Fibroblast of lung (primary cell): ENCODE measurements around the gene OLFML1. TPM values are rescaled to one million over a fixed set of nuclear protein-coding genes. Genes with fewer than 3 reads are reported as not detected.

Source experiments
- DNase-seq, 2 donors: peaks; one replicate each; pipeline versions ENCODE4 v3.0.0 to v3.0.0-alpha.2; 2010; ENCODE audit warnings: low read depth in 2 of 2
- H2AFZ ChIP-seq: 2 replicates; pipeline ENCODE4 v1.5.1; 2012; ENCODE audit warnings: low read length, control low read depth, inconsistent platforms
- H3K27ac ChIP-seq: 2 replicates; pipeline ENCODE4 v1.5.1; 2011; ENCODE audit warnings: low read length, control low read depth; ENCODE audit not compliant: insufficient read depth
- H3K27me3 ChIP-seq: 2 replicates; pipeline ENCODE4 v1.5.1; 2011; ENCODE audit warnings: mild to moderate bottlenecking, low read length; ENCODE audit not compliant: control insufficient read depth, insufficient read depth
- H3K36me3 ChIP-seq: 2 replicates; pipeline ENCODE4 v1.5.1; 2011; ENCODE audit warnings: low read length; ENCODE audit not compliant: control insufficient read depth, insufficient read depth
- H3K4me1 ChIP-seq: 2 replicates; pipeline ENCODE4 v1.5.1; 2011; ENCODE audit warnings: low read length; ENCODE audit not compliant: control insufficient read depth, insufficient read depth; ENCODE audit errors: extremely low read depth
- H3K4me2 ChIP-seq: 2 replicates; pipeline ENCODE4 v1.5.1; 2011; ENCODE audit warnings: low read length, control low read depth; ENCODE audit not compliant: insufficient read depth; ENCODE audit errors: extremely low read depth
- H3K4me3 ChIP-seq, 4 experiments: fragments of 200-600 bp in 1 of 4; sonication (generic) in 1 of 4; replicated peaks in 1 of 4; 2 replicates each; pipeline ENCODE4 v1.5.1; 2011 to 2016; ENCODE audit warnings: low read length in 4 of 4, low read depth in 3 of 4, mild to moderate bottlenecking in 3 of 4, control low read depth in 2 of 4, inconsistent platforms in 1 of 4, mixed read lengths in 1 of 4; ENCODE audit not compliant: insufficient read depth in 1 of 4; ENCODE audit errors: control extremely low read depth in 1 of 4
- H3K79me2 ChIP-seq: 2 replicates; pipeline ENCODE4 v1.5.1; 2012; ENCODE audit warnings: mild to moderate bottlenecking, low read length, inconsistent platforms; ENCODE audit not compliant: control insufficient read depth, insufficient read depth
- H3K9ac ChIP-seq: 2 replicates; pipeline ENCODE4 v1.5.1; 2011; ENCODE audit warnings: mild to moderate bottlenecking, low read length, control low read depth; ENCODE audit not compliant: insufficient read depth
- H3K9me3 ChIP-seq: 2 replicates; pipeline ENCODE4 v1.5.1; 2012; ENCODE audit warnings: low read depth, low read length; ENCODE audit not compliant: control insufficient read depth, insufficient read depth
- H4K20me1 ChIP-seq: 2 replicates; pipeline ENCODE4 v1.5.1; 2011; ENCODE audit warnings: low read length; ENCODE audit not compliant: control insufficient read depth, insufficient read depth; ENCODE audit errors: extremely low read depth
- CTCF ChIP-seq, 2 donors: IDR thresholded peaks in 1 of 2; conservative IDR thresholded peaks in 1 of 2; 1 replicate in 1 of 2; 2 replicates in 1 of 2; pipeline ENCODE4 v1.5.1; 2011 to 2012; ENCODE audit warnings: low read length in 2 of 2, control low read depth in 1 of 2, inconsistent platforms in 1 of 2, low read depth in 1 of 2, mild to moderate bottlenecking in 1 of 2
- EZH2 ChIP-seq: IDR thresholded peaks from 2 replicates; pipeline ENCODE4 v1.5.1; 2012; ENCODE audit warnings: low read length, control low read depth, mild to moderate bottlenecking; ENCODE audit errors: missing control alignments
- polyA plus RNA-seq, 2 donors: library from polyadenylated mRNA; depleted of rRNA in 1 of 2; stranded (reverse) in 1 of 2; unstranded in 1 of 2; fragments of >200 nt; gene quantifications; 2 replicates each; pipeline ENCODE4 v1.2.1, GENCODE V29; 2011 to 2012; ENCODE audit warnings: missing spikeins in 1 of 2
- total RNA-seq: library from RNA; depleted of rRNA; stranded (reverse); fragments of >200 nt; gene quantifications from 2 replicates; pipeline ENCODE4 v1.2.1, GENCODE V29; 2014

OLFML1 gene
- total and polyA plus RNA-seq, 2 donors (not counting 1 experiment from before 2014, with no cell fraction given) = 22.8 to 183 TPM

GRCh38 chr11:7540830-7541555, 55.7 kb downstream of the OLFML1 start:
- H3K79me2 ChIP-seq = no peaks in the 10 kb centered on the region
- no peak for DNase-seq
- no peak overlapping the region for H3K27ac ChIP-seq
- TF ChIP-seq CTCF (conservative IDR thresholded peaks at IDR 0.05 in 1 of 2, IDR thresholded peaks at IDR 0.05 in 1 of 2; ENCODE audit: low read depth in 1 of 2, low read length in 2 of 2) (no peak), EZH2 (no peak)
- H3K4me2 ChIP-seq = no peak overlapping the region
- no peak overlapping the region for H3K4me3 ChIP-seq
- no peak overlapping the region for H2AFZ ChIP-seq
- no peaks in the 10 kb centered on the region for H3K9me3 ChIP-seq
- no peaks in the 10 kb centered on the region for H3K36me3 ChIP-seq
- no peaks in the 10 kb centered on the region for H3K4me1 ChIP-seq
- no peaks in the 10 kb centered on the region for H4K20me1 ChIP-seq
- H3K9ac ChIP-seq = no peak overlapping the region
- H3K27me3 ChIP-seq = no peaks in the 10 kb centered on the region

GRCh38 chr11:7543302-7543701, 58.0 kb downstream of the OLFML1 start:
- no peak overlapping the region for H2AFZ ChIP-seq
- no peaks in the 10 kb centered on the region for H3K36me3 ChIP-seq
- H4K20me1 ChIP-seq = no peaks in the 10 kb centered on the region
- no peaks in the 10 kb centered on the region for H3K9me3 ChIP-seq
- no peak for DNase-seq
- no peaks in the 10 kb centered on the region for H3K79me2 ChIP-seq
- TF ChIP-seq EZH2 (no peak), CTCF (conservative IDR thresholded peaks at IDR 0.05 in 1 of 2, IDR thresholded peaks at IDR 0.05 in 1 of 2; ENCODE audit: low read depth in 1 of 2, low read length in 2 of 2) (no peak)
- H3K4me2 ChIP-seq = no peak overlapping the region
- no peak overlapping the region for H3K27ac ChIP-seq
- H3K9ac ChIP-seq = no peak overlapping the region
- no peaks in the 10 kb centered on the region for H3K27me3 ChIP-seq
- H3K4me1 ChIP-seq = no peaks in the 10 kb centered on the region
- H3K4me3 ChIP-seq = no peak overlapping the region

GRCh38 chr11:7544021-7544420, 58.7 kb downstream of the OLFML1 start:
- H3K36me3 ChIP-seq = no peaks in the 10 kb centered on the region
- no peak for DNase-seq
- no peaks in the 10 kb centered on the region for H4K20me1 ChIP-seq
- H3K27ac ChIP-seq = no peak overlapping the region
- no peaks in the 10 kb centered on the region for H3K79me2 ChIP-seq
- no peak overlapping the region for H2AFZ ChIP-seq
- H3K9me3 ChIP-seq = no peaks in the 10 kb centered on the region
- no peaks in the 10 kb centered on the region for H3K27me3 ChIP-seq
- TF ChIP-seq CTCF (conservative IDR thresholded peaks at IDR 0.05 in 1 of 2, IDR thresholded peaks at IDR 0.05 in 1 of 2; ENCODE audit: low read depth in 1 of 2, low read length in 2 of 2) (no peak), EZH2 (no peak)
- no peak overlapping the region for H3K4me3 ChIP-seq
- no peak overlapping the region for H3K9ac ChIP-seq
- H3K4me1 ChIP-seq = no peaks in the 10 kb centered on the region
- H3K4me2 ChIP-seq = no peak overlapping the region
